Uterus (tissue), 4 donors: ENCODE measurements around the gene ADGRD1. TPM values are rescaled to one million over a fixed set of nuclear protein-coding genes. Genes with fewer than 3 reads are reported as not detected.
"Not testable (repeated sequence)": the region's sequence is repeated elsewhere in the genome, so short reads cannot be mapped to it uniquely, and the experiment has no call there.

Experiments
- DNase-seq, 2 donors: peaks; one replicate each; pipeline ENCODE4 v3.0.0-alpha.2; 2019 to 2020
- H3K27ac ChIP-seq, 2 donors: fragments of 200-600 bp; sonication (generic); 1 replicate in 1 of 2; 2 replicates in 1 of 2; pipeline ENCODE4 v1.5.1; 2016 to 2018
- H3K27me3 ChIP-seq, 2 donors: fragments of 200-600 bp; sonication (generic); one replicate each; pipeline ENCODE4 v1.5.1; 2018 to 2019; ENCODE audit warnings: control low read depth in 1 of 2
- H3K36me3 ChIP-seq, 2 donors: fragments of 200-600 bp; sonication (generic); one replicate each; pipeline ENCODE4 v1.5.1; 2019; ENCODE audit warnings: control low read depth in 1 of 2
- H3K4me1 ChIP-seq, 2 donors: fragments of 200-600 bp; sonication (generic); one replicate each; pipeline ENCODE4 v1.5.1; 2018 to 2019; ENCODE audit warnings: control low read depth in 1 of 2
- H3K4me3 ChIP-seq, 2 donors: fragments of 200-600 bp; sonication (generic); 1 replicate in 1 of 2; 2 replicates in 1 of 2; pipeline ENCODE4 v1.5.1; 2018 to 2019; ENCODE audit warnings: mild to moderate bottlenecking in 1 of 2
- H3K9me3 ChIP-seq, 2 donors: fragments of 200-600 bp; sonication (generic); one replicate each; pipeline ENCODE4 v1.5.1; 2019; ENCODE audit warnings: control low read depth in 1 of 2
- POLR2A ChIP-seq, 2 donors: fragments of 450-650 bp; IDR thresholded peaks; one replicate each; pipeline ENCODE4 v1.6.1; 2016; ENCODE audit warnings: antibody characterized with exemption in 2 of 2, mild to moderate bottlenecking in 1 of 2, moderate library complexity in 1 of 2
- intact Hi-C: fragments of 100-400 bp; cut with DNase I; formaldehyde crosslinking; loops from one replicate; pipeline ENCODE4 v1.15.1; 2023; ENCODE audit warnings: low total_unique reads
- total RNA-seq, 4 donors: library from RNA; depleted of rRNA in 3 of 4; stranded (reverse); fragments of >200 nt in 3 of 4; gene quantifications; one replicate each; pipeline versions ENCODE4 v1.1.0 to v1.2.4, GENCODE V29; 2014 to 2023
- TF ChIP-seq, protein P1 (sequence below), 4 experiments: fragments of 200-600 bp in 2 of 4; fragments of 450-650 bp in 2 of 4; sonication (generic) in 2 of 4; IDR thresholded peaks; one replicate each; pipeline ENCODE4 v1.5.1; 2016 to 2019; ENCODE audit warnings: antibody characterized with exemption in 4 of 4, mild to moderate bottlenecking in 2 of 4, moderate library complexity in 1 of 4
- donor health status: DM: yes; HTN: yes; CAD: no.

The ADGRD1 gene
- 10 to 100 TPM; 13.5 to 89.9 (median 33.7) TPM for total RNA-seq

DNA sequence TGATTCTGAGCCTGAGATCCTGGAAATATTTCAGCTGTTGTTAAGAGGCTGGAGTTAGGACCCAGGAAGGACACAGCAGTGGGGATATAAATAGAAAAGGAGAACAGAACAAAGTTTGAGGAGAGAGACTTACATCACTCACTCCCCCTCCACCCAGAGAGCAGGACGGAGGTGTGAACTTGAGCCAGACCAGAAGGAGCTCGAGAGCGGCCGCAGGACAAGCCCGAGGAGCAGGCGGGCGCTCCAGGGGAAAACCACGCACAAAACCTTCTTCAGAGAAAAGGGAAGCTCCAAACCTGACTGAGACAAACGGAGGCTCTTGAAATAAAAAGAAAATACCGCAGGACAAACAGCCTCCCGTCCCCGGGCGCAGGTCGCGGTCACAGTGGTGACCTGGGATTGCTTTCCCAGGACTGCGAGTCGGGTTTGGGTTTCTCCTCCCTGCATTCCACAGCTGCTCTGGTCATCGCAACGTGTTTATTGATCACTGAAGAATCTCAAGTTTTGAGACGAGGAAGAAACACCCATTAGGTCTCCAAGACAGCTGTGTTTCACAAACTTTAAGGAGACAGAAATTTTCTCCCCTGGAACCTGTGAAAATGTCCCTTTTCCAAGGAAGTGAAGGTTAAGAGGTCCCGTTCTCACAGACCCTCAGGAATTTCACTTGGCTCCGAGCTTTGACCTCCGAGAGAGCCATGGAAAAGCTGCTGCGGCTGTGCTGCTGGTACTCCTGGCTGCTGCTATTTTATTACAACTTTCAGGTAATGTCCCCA, at the start of gene ADGRD1:
Gene ADGRD1 (plus strand): TSS at position 137 of the 773 bp plus-strand sequence. CDS start 559 bp downstream, at position 696.
- Histone ChIP-seq H3K4me3 (peak within 1 kb of the TSS; percentile 42 to 45), H3K36me3 (no peaks in the 10 kb centered on the region), H3K27ac (peak within 1 kb of the TSS; percentile 70 to 77), H3K27me3 (no peaks in the 10 kb centered on the region), H3K4me1 (no peaks in the 10 kb centered on the region), H3K9me3 (no peaks in the 10 kb centered on the region)
- DNase-seq = peak; percentile 78 to 85
- TF ChIP-seq, protein P1, sequence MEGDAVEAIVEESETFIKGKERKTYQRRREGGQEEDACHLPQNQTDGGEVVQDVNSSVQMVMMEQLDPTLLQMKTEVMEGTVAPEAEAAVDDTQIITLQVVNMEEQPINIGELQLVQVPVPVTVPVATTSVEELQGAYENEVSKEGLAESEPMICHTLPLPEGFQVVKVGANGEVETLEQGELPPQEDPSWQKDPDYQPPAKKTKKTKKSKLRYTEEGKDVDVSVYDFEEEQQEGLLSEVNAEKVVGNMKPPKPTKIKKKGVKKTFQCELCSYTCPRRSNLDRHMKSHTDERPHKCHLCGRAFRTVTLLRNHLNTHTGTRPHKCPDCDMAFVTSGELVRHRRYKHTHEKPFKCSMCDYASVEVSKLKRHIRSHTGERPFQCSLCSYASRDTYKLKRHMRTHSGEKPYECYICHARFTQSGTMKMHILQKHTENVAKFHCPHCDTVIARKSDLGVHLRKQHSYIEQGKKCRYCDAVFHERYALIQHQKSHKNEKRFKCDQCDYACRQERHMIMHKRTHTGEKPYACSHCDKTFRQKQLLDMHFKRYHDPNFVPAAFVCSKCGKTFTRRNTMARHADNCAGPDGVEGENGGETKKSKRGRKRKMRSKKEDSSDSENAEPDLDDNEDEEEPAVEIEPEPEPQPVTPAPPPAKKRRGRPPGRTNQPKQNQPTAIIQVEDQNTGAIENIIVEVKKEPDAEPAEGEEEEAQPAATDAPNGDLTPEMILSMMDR (IDR thresholded peaks at IDR 0.05) = no peak
- peak in 1 of 2 donors; percentile 70 for TF ChIP-seq POLR2A (IDR thresholded peaks at IDR 0.05)
- intact Hi-C loops = no loop called here

DNA sequence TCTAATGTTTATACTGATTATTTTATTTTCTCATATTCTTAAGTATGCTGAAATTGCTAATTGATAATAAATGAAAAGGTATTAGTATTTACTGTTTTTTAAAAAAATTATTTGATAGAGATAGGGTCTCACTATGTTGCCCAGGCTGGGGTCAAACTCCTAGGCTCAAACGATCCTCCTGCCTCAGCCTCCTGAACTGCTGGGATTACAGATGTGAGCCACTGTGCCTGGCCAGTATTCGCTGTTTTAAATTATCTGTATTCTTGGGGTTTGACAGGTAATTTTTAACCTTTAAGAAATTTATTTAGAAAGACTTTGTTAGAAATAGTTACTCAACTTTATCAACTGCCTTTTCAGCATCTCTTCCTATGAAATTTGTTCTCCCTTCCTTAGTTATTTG, 49.6 kb upstream of the ADGRD1 start:
- no peak for TF ChIP-seq POLR2A (IDR thresholded peaks at IDR 0.05)
- TF ChIP-seq, protein P1 (IDR thresholded peaks at IDR 0.05) = no peak

DNA sequence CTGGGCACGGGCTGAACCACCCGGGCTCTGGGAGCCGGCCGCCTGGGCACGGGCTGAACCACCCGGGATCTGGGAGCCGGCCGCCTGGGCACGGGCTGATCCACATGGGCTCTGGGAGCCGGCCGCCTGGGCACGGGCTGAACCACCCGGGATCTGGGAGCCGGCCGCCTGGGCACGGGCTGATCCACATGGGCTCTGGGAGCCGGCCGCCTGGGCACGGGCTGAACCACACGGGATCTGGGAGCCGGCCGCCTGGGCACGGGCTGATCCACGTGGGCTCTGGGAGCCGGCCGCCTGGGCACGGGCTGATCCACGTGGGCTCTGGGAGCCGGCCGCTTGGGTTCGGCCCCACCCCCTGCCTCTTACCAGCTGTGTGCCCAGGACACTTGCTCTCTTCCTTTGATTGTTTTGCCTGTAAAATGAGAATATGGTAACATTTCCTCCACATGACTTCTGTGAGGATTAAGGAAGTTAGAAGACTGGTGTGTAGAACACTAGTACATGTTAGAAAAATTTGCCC, 48.7 kb upstream of the ADGRD1 start:
- H3K9me3 ChIP-seq, H3K4me3 ChIP-seq, H3K36me3 ChIP-seq, H3K4me1 ChIP-seq, DNase-seq, H3K27me3 ChIP-seq, intact Hi-C loops, H3K27ac ChIP-seq: not testable (repeated sequence)

More for the DNA sequence above, 49.6 kb upstream of the ADGRD1 start:
- H3K27me3 ChIP-seq = no peaks in the 10 kb centered on the region
- DNase-seq = no peak
- no peaks in the 10 kb centered on the region for H3K36me3 ChIP-seq
- no peaks in the 10 kb centered on the region for H3K4me1 ChIP-seq
- H3K4me3 ChIP-seq = no peak overlapping the region
- intact Hi-C loops = no loop called here
- no peak overlapping the region for H3K27ac ChIP-seq
- H3K9me3 ChIP-seq = no peaks in the 10 kb centered on the region

DNA sequence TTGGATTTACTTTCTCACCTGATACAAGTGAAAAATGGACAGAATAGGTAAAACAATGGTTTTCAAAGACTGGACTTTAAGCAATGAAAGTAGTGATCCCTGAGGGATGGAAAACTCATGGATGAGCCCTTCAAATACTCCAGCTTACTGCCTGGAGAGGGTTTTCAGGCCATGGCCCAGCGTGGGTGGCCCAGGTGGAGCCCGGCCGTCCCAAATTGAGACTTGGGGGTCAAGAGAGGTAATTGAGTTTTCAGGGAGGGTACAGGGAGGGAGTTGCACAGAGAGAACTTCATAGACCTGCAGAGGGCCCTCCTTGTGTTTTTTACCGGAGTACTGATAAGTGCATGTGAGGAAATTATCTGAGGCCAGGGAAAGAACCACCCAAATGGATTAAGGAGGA, 44.6 kb upstream of the ADGRD1 start:
- no peak overlapping the region for H3K4me3 ChIP-seq
- no peak for DNase-seq
- no peak for TF ChIP-seq POLR2A (IDR thresholded peaks at IDR 0.05)
- TF ChIP-seq, protein P1 (IDR thresholded peaks at IDR 0.05) = no peak
- H3K36me3 ChIP-seq = no peaks in the 10 kb centered on the region
- H3K4me1 ChIP-seq = no peaks in the 10 kb centered on the region
- no peaks in the 10 kb centered on the region for H3K27me3 ChIP-seq
- no peak overlapping the region for H3K27ac ChIP-seq
- no peaks in the 10 kb centered on the region for H3K9me3 ChIP-seq
- intact Hi-C loops = no loop called here

DNA sequence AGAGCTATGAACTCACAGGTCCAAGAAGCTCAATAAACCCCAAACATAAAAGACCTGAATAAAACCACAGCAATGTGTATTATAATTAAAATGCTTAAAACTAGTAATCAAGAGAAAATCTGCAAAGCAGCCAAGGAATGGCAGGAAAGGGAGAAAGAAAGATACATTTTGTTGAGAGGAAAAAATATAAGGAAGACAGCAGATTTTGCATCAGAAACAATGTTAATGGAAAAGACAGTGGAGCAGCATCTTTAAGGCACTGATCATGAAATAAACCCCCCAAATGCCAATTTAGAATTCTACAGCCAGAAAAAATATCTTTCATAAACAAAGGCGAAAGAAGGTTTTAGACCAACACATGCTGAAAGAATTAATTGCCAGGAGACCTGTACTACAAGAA, 42.5 kb upstream of the ADGRD1 start:
- no peaks in the 10 kb centered on the region for H3K27me3 ChIP-seq
- no peaks in the 10 kb centered on the region for H3K36me3 ChIP-seq
- no peaks in the 10 kb centered on the region for H3K9me3 ChIP-seq
- H3K4me1 ChIP-seq = no peaks in the 10 kb centered on the region
- H3K27ac ChIP-seq = no peak overlapping the region
- no peak for DNase-seq
- intact Hi-C loops = loop anchor here (10.0 kb wide), 1 partner anchor 224 kb away; no protein-coding TSS in a partner anchor
- no peak for TF ChIP-seq POLR2A (IDR thresholded peaks at IDR 0.05)
- TF ChIP-seq, protein P1 (IDR thresholded peaks at IDR 0.05) = no peak
- no peak overlapping the region for H3K4me3 ChIP-seq
